H9 (cell line): ENCODE data around the gene LRSAM1. TPM values are rescaled to one million over a fixed set of nuclear protein-coding genes. Genes with fewer than 3 reads are reported as not detected.

ENCODE experiments used
- DNase-seq: peaks from one replicate; pipeline ENCODE4 v3.0.0-alpha.2; 2017
- H2AFZ ChIP-seq: one replicate; pipeline ENCODE4 v1.6.1; 2013; ENCODE audit warnings: mild to moderate bottlenecking, low read length, control low read depth, moderate library complexity
- H2AK5ac ChIP-seq: 2 replicates; pipeline ENCODE4 v1.6.1; 2013; ENCODE audit warnings: low read length, control low read depth, mixed read lengths; ENCODE audit not compliant: insufficient read length
- H2BK120ac ChIP-seq: one replicate; pipeline ENCODE4 v1.6.1; 2013; ENCODE audit warnings: low read depth, mild to moderate bottlenecking, low read length, control low read depth, inconsistent platforms; ENCODE audit not compliant: poor library complexity, severe bottlenecking
- H2BK12ac ChIP-seq: 2 replicates; pipeline ENCODE4 v1.6.1; 2013; ENCODE audit warnings: low read length, control low read depth, mixed read lengths, low read depth; ENCODE audit not compliant: insufficient read length
- H2BK15ac ChIP-seq: 2 replicates; pipeline ENCODE4 v1.6.1; 2013; ENCODE audit warnings: low read depth, low read length, control low read depth
- H2BK20ac ChIP-seq: one replicate; pipeline ENCODE4 v1.6.1; 2013; ENCODE audit warnings: low read depth, mild to moderate bottlenecking, low read length, control low read depth, inconsistent platforms; ENCODE audit not compliant: poor library complexity, severe bottlenecking
- H2BK5ac ChIP-seq: 2 replicates; pipeline ENCODE4 v1.6.1; 2013; ENCODE audit warnings: low read length, control low read depth, mixed read lengths; ENCODE audit not compliant: insufficient read length
- H3K14ac ChIP-seq: 2 replicates; pipeline ENCODE4 v1.6.1; 2013; ENCODE audit warnings: low read length, control low read depth; ENCODE audit not compliant: insufficient read depth
- H3K18ac ChIP-seq: 2 replicates; pipeline ENCODE4 v1.6.1; 2013; ENCODE audit warnings: low read depth, mild to moderate bottlenecking, mixed read lengths, low read length, control low read depth; ENCODE audit not compliant: insufficient read length
- H3K23ac ChIP-seq: 2 replicates; pipeline ENCODE4 v1.6.1; 2013; ENCODE audit warnings: low read length, control low read depth, mixed read lengths, low read depth; ENCODE audit not compliant: insufficient read length
- H3K23me2 ChIP-seq: 2 replicates; pipeline ENCODE4 v1.6.1; 2013; ENCODE audit warnings: low read depth, mild to moderate bottlenecking, mixed read lengths, low read length, control low read depth; ENCODE audit not compliant: insufficient read length, poor library complexity, severe bottlenecking
- H3K27ac ChIP-seq: 2 replicates; pipeline ENCODE4 v1.5.1; 2013; ENCODE audit warnings: low read length, control low read depth, mixed read lengths, low read depth; ENCODE audit not compliant: insufficient read length
- H3K27me3 ChIP-seq: 2 replicates; pipeline ENCODE4 v1.6.1; 2013; ENCODE audit warnings: low read length, control low read depth, inconsistent platforms; ENCODE audit not compliant: insufficient read depth
- H3K4ac ChIP-seq: 2 replicates; pipeline ENCODE4 v1.6.1; 2013; ENCODE audit warnings: low read depth, mild to moderate bottlenecking, control low read depth, inconsistent platforms, low read length, moderate library complexity
- H3K4me1 ChIP-seq: 2 replicates; pipeline ENCODE4 v1.6.1; 2013; ENCODE audit warnings: low read length, control low read depth, inconsistent platforms; ENCODE audit not compliant: insufficient read depth
- H3K4me2 ChIP-seq: 2 replicates; pipeline ENCODE4 v1.6.1; 2013; ENCODE audit warnings: low read length, control low read depth, mixed read lengths; ENCODE audit not compliant: insufficient read length, insufficient read depth
- H3K56ac ChIP-seq: 2 replicates; pipeline ENCODE4 v1.6.1; 2013; ENCODE audit warnings: low read depth, mild to moderate bottlenecking, mixed read lengths, low read length, control low read depth; ENCODE audit not compliant: insufficient read length
- H3K79me1 ChIP-seq: 2 replicates; pipeline ENCODE4 v1.6.1; 2013; ENCODE audit warnings: low read depth, mild to moderate bottlenecking, moderate library complexity, low read length, control low read depth, inconsistent platforms; ENCODE audit not compliant: insufficient read depth, poor library complexity, severe bottlenecking
- H3K79me2 ChIP-seq: 2 replicates; pipeline ENCODE4 v1.6.1; 2013; ENCODE audit warnings: low read length, control low read depth, inconsistent platforms; ENCODE audit not compliant: insufficient read depth
- H3K9ac ChIP-seq: 2 replicates; pipeline ENCODE4 v1.6.1; 2013; ENCODE audit warnings: low read length, control low read depth, mixed read lengths; ENCODE audit not compliant: insufficient read length; ENCODE audit errors: extremely low read depth
- H3K9me3 ChIP-seq: one replicate; pipeline ENCODE4 v1.6.1; 2013; ENCODE audit warnings: low read depth, low read length, inconsistent platforms; ENCODE audit not compliant: control insufficient read depth
- H3T11ph ChIP-seq: one replicate; pipeline ENCODE4 v1.6.1; 2013; ENCODE audit warnings: mild to moderate bottlenecking, low read length, control low read depth, inconsistent platforms
- H4K20me1 ChIP-seq: one replicate; pipeline ENCODE4 v1.6.1; 2013; ENCODE audit not compliant: control insufficient read depth, insufficient read length, insufficient read depth
- H4K5ac ChIP-seq: 2 replicates; pipeline ENCODE4 v1.6.1; 2013; ENCODE audit warnings: low read depth, mild to moderate bottlenecking, mixed read lengths, low read length, control low read depth; ENCODE audit not compliant: insufficient read length
- H4K8ac ChIP-seq: replicated peaks from 2 replicates; pipeline ENCODE4 v1.6.1; 2013; ENCODE audit warnings: low read length, control low read depth, mixed read lengths, low read depth; ENCODE audit not compliant: insufficient read length
- H4K91ac ChIP-seq: 2 replicates; pipeline ENCODE4 v1.6.1; 2013; ENCODE audit warnings: low read depth, mild to moderate bottlenecking, moderate library complexity, mixed read lengths, low read length, control low read depth; ENCODE audit not compliant: insufficient read length
- H3K27ac Mint-ChIP-seq, 3 experiments: 2 replicates in 2 of 3; 3 replicates in 1 of 3; pipeline ENCODE4 v1.8.0; 2020 to 2021; ENCODE audit warnings: mixed read lengths in 3 of 3, mild to moderate bottlenecking in 1 of 3, moderate library complexity in 1 of 3
- H3K27me3 Mint-ChIP-seq: 2 replicates; pipeline ENCODE4 v1.8.0; 2021; ENCODE audit warnings: low read depth, mild to moderate bottlenecking, moderate library complexity, mixed read lengths
- H3K36me3 Mint-ChIP-seq, 3 experiments: 2 replicates in 2 of 3; 3 replicates in 1 of 3; pipeline ENCODE4 v1.8.0; 2020 to 2021; ENCODE audit warnings: low read depth in 3 of 3, mixed read lengths in 3 of 3; ENCODE audit not compliant: insufficient read depth in 1 of 3
- H3K4me1 Mint-ChIP-seq, 2 experiments: 2 replicates each; pipeline ENCODE4 v1.8.0; 2020; ENCODE audit warnings: mixed read lengths in 2 of 2
- H3K4me3 Mint-ChIP-seq, 2 experiments: 2 replicates in 1 of 2; 3 replicates in 1 of 2; pipeline ENCODE4 v1.8.0; 2020 to 2021; ENCODE audit warnings: mild to moderate bottlenecking in 2 of 2, mixed read lengths in 2 of 2, moderate library complexity in 1 of 2
- H3K9me3 Mint-ChIP-seq, 2 experiments: 2 replicates in 1 of 2; 3 replicates in 1 of 2; pipeline ENCODE4 v1.8.0; 2020; ENCODE audit warnings: mild to moderate bottlenecking in 2 of 2, mixed read lengths in 2 of 2, moderate library complexity in 1 of 2
- CTCF ChIP-seq: fragments of 200-600 bp; sonication (generic); conservative IDR thresholded peaks from 3 replicates; pipeline ENCODE4 v1.8.0; 2021; ENCODE audit warnings: antibody characterized with exemption, mild to moderate bottlenecking
- WGBS: extraction: QIAGEN DNeasy Blood & Tissue Kit; methylation state at CpG from one replicate; pipeline ENCODE4 v1.1.7; 2013; ENCODE audit warnings: missing lambda C conversion rate, low lambda C conversion rate, mixed read lengths; ENCODE audit not compliant: insufficient read length; ENCODE audit errors: extremely low coverage; 5-methylcytosine and 5-hydroxymethylcytosine counted together
- total RNA-seq: library from RNA; stranded (reverse); gene quantifications from 2 replicates; pipeline ENCODE4 v1.2.1, GENCODE V29; 2021

The LRSAM1 gene
- total RNA-seq, 1 experiment from 2014 or later: 16.2 TPM

- H4K5ac ChIP-seq: no peak overlapping the region
- peaks cover 71 to 88% (median 79%) of the 10 kb centered on the region in 3 experiments for H3K36me3 Mint-ChIP-seq
- H3K18ac ChIP-seq: no peak overlapping the region
- H2AK5ac ChIP-seq: no peak overlapping the region
- H3K27me3 ChIP-seq: no peaks in the 10 kb centered on the region
- H2BK120ac ChIP-seq: no peak overlapping the region
- H2BK5ac ChIP-seq: no peak overlapping the region
- no peak overlapping the region for H3T11ph ChIP-seq
- no peak overlapping the region for H4K91ac ChIP-seq
- peaks cover 12% of the 10 kb centered on the region for H3K23me2 ChIP-seq
- H4K20me1 ChIP-seq: no peaks in the 10 kb centered on the region
- H2BK20ac ChIP-seq: no peak overlapping the region
- no peak overlapping the region for H4K8ac ChIP-seq
- no peak overlapping the region for H2BK12ac ChIP-seq
- H3K4me3 Mint-ChIP-seq: no peak overlapping the region; a peak in 1 of 5 replicates
- no peak overlapping the region for H3K56ac ChIP-seq
- H3K27me3 Mint-ChIP-seq: peaks cover 2% of the 10 kb centered on the region
- no peaks in the 10 kb centered on the region for H3K9me3 ChIP-seq
- no peaks in the 10 kb centered on the region for H3K4me1 ChIP-seq
- peak overlapping the region; percentile 4 for H3K27ac ChIP-seq
- H3K14ac ChIP-seq: no peak overlapping the region
- peaks cover 21 to 24% of the 10 kb centered on the region in 2 experiments for H3K4me1 Mint-ChIP-seq
- no peak overlapping the region for H2AFZ ChIP-seq
- no CpG with 5 or more reads among the region's 7 CpGs for WGBS
- peak overlapping the region in 2 of 3 experiments; percentile 87 to 99; a peak in 3 of 7 replicates for H3K27ac Mint-ChIP-seq
- no peak for TF ChIP-seq CTCF
- no peak overlapping the region for H3K4me2 ChIP-seq
- H2BK15ac ChIP-seq: no peak overlapping the region
- no peak overlapping the region for H3K23ac ChIP-seq
- H3K79me2 ChIP-seq: peaks cover 20% of the 10 kb centered on the region; the same call in 1 of the 2 replicates
- H3K9me3 Mint-ChIP-seq: peaks cover 0 to 4% of the 10 kb centered on the region in 2 experiments; a peak in 4 of 5 replicates
- no peaks in the 10 kb centered on the region for H3K79me1 ChIP-seq
- H3K9ac ChIP-seq: no peak overlapping the region
- H3K4ac ChIP-seq: no peak overlapping the region
- DNase-seq: no peak
These were observed 4.4 kb upstream of the LRSAM1 start for GRCh38 chr9:127446713-127447415.
